Measurements from ENCODE around the gene FCN2. TPM values are rescaled to one million over a fixed set of nuclear protein-coding genes. Genes with fewer than 3 reads are reported as not detected.

FCN2 gene
- polyA plus RNA-seq, 1 of the 3 experiments (the other 2 are of a cell fraction): not detected

GRCh38 chr9:134895097-134895496 is 14.5 kb downstream of the FCN2 start:
- no peak for DNase-seq
- H3K4me1 ChIP-seq (ENCODE audit: control insufficient read depth in 1 of 2, insufficient read depth in 2 of 2, low read depth in 1 of 2, low read length in 1 of 2): peaks cover 0 to 9% of the 10 kb centered on the region in 2 experiments; a peak in 2 of 4 replicates
- H3F3A ChIP-seq (replicated peaks; ENCODE audit: insufficient read depth): no peaks in the 10 kb centered on the region
- H3K36me3 ChIP-seq (replicated peaks in 1 of 2; ENCODE audit: control insufficient read depth in 1 of 2, insufficient read depth in 2 of 2, low read length in 1 of 2): no peaks in the 10 kb centered on the region
- no peak overlapping the region for H3K9ac ChIP-seq
- no peak overlapping the region for H3K4me2 ChIP-seq
- H3K9me3 ChIP-seq: no peaks in the 10 kb centered on the region
- CTCF ChIA-PET: no interaction called here
- H4K20me1 ChIP-seq (ENCODE audit: insufficient read depth): 0 out of 2 replicates have a peak, but pooled peaks cover 4% of the 10 kb centered on the region
- H3K27me3 ChIP-seq (ENCODE audit: insufficient read depth): no peaks in the 10 kb centered on the region
- POLR2A ChIA-PET: no interaction called here
- H3K79me2 ChIP-seq (ENCODE audit: insufficient read depth): no peaks in the 10 kb centered on the region
- H3K27ac ChIP-seq (ENCODE audit: low read depth in 2 of 2, low read length in 1 of 2): no peak overlapping the region
- no peak overlapping the region for H3K4me3 ChIP-seq (ENCODE audit: low read depth in 2 of 2, low read length in 1 of 2)
- TF ChIP-seq NFIC (IDR thresholded peaks at IDR 0.05; ENCODE audit: borderline replicate concordance): no peak
- no peak overlapping the region for H2AFZ ChIP-seq (ENCODE audit: low read depth)
- 38% methylated on average over 3 of the region's 3 CpGs for WGBS (ENCODE audit: low lambda C conversion rate)
- H3K9me2 ChIP-seq: no peaks in the 10 kb centered on the region

- Histone ChIP-seq H3K4me1 (ENCODE audit: control insufficient read depth in 1 of 2, insufficient read depth in 2 of 2, low read depth in 1 of 2, low read length in 1 of 2) (peaks cover 0 to 9% of the 10 kb centered on the region in 2 experiments; a peak in 2 of 4 replicates), H3K27ac (ENCODE audit: low read depth in 2 of 2, low read length in 1 of 2) (no peak overlapping the region), H3F3A (replicated peaks; ENCODE audit: insufficient read depth) (no peaks in the 10 kb centered on the region), H3K27me3 (ENCODE audit: insufficient read depth) (no peaks in the 10 kb centered on the region), H3K79me2 (ENCODE audit: insufficient read depth) (no peaks in the 10 kb centered on the region), H3K4me2 (no peak overlapping the region), H4K20me1 (ENCODE audit: insufficient read depth) (0 out of 2 replicates have a peak, but pooled peaks cover 4% of the 10 kb centered on the region), H3K36me3 (replicated peaks in 1 of 2; ENCODE audit: control insufficient read depth in 1 of 2, insufficient read depth in 2 of 2, low read length in 1 of 2) (no peaks in the 10 kb centered on the region), H2AFZ (ENCODE audit: low read depth) (no peak overlapping the region), H3K9me3 (no peaks in the 10 kb centered on the region), H3K4me3 (ENCODE audit: low read depth in 2 of 2, low read length in 1 of 2) (no peak overlapping the region; a peak in 1 of 4 replicates), H3K9ac (no peak overlapping the region), H3K9me2 (no peaks in the 10 kb centered on the region)
- POLR2A ChIA-PET: no interaction called here
- no peak for DNase-seq
- 23% methylated on average over 2 of the region's 2 CpGs for WGBS (ENCODE audit: low lambda C conversion rate)
- CTCF ChIA-PET: no interaction called here
- TF ChIP-seq NRF1 (IDR thresholded peaks at IDR 0.05; ENCODE audit: low read depth, low read length): no peak
- no peak for TF ChIP-seq RAD21 (IDR thresholded peaks at IDR 0.05; ENCODE audit: low read length)
- no peak for TF ChIP-seq EZH2phosphoT487 (IDR thresholded peaks at IDR 0.05; ENCODE audit: borderline replicate concordance, low read depth)
- no peak for TF ChIP-seq MEF2A (IDR thresholded peaks at IDR 0.05; ENCODE audit: borderline replicate concordance, low read depth)
- TF ChIP-seq CHD2 (IDR thresholded peaks at IDR 0.05; ENCODE audit: low read length, partially characterized antibody): no peak
- no peak for TF ChIP-seq NFIC (IDR thresholded peaks at IDR 0.05; ENCODE audit: borderline replicate concordance)
- no peak for TF ChIP-seq RFX5 (IDR thresholded peaks at IDR 0.05; ENCODE audit: low read length)
- no peak for TF ChIP-seq FOXJ3 (CRISPR knock-in tag; IDR thresholded peaks at IDR 0.05)
- no peak for TF ChIP-seq TEAD4 (IDR thresholded peaks at IDR 0.05; ENCODE audit: borderline replicate concordance, insufficient read depth)
- TF ChIP-seq SIN3A (IDR thresholded peaks at IDR 0.05; ENCODE audit: borderline replicate concordance, low read depth, low read length): no peak
- TF ChIP-seq TCF12 (IDR thresholded peaks at IDR 0.05): no peak
- TF ChIP-seq FOXM1 (IDR thresholded peaks at IDR 0.05; ENCODE audit: low read depth): no peak
- TF ChIP-seq RXRA (IDR thresholded peaks at IDR 0.05; ENCODE audit: borderline replicate concordance, low read depth): no peak
- TF ChIP-seq REST (IDR thresholded peaks at IDR 0.05; ENCODE audit: low read depth, low read length): no peak
- no peak for TF ChIP-seq USF2 (IDR thresholded peaks at IDR 0.05; ENCODE audit: borderline replicate concordance, low read depth, low read length)
Measured at GRCh38 chr9:134895567-134895907, 14.9 kb downstream of the FCN2 start.
